Measurements from ENCODE around the gene C2CD3.
"Not testable (repeated sequence)": the region's sequence is repeated elsewhere in the genome, so short reads cannot be mapped to it uniquely, and the experiment has no call there.

Gene C2CD3

DNA sequence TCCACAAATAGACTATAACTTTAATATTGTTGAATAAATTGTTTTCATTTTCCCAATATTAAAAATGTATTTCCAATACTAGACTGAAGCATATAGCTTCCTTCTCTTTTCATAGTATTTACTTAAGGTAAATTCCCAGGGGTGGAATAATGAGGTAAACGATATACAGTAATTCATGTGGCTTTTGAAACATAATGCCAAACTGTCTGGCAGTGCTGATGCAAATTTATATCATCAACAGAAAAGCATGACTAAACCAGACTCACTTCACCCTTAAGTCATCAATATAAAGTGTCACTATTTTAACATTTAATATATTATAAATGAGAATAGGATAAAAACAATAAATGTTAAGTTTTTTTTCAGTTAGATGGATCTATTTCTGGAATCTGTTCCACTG, 13.6 kb downstream of the C2CD3 start:
- peak; percentile 40 for DNase-seq

- DNase-seq: peak; percentile 33
Observed at GRCh38 chr11:74154620-74155281, 16.1 kb downstream of the C2CD3 start.

DNA sequence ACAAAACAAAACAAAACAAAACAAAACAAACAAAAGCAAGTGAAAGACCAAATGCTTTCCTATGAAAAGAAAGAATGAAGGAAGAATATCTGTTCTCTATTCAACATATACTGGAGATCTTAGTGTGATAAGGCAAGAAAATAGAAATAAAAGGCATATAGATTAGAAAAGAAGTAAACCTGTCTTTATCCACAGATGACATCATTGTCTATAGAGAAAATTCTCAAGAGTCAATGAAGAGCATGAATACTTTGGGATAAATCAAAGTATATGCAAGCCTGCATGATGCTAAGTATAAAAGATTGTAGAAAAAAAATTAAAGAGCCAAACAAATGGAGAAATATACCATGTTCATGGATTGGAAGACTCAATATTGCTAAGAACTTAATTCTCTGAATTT, 17.6 kb downstream of the C2CD3 start:
- no peak for DNase-seq

DNA sequence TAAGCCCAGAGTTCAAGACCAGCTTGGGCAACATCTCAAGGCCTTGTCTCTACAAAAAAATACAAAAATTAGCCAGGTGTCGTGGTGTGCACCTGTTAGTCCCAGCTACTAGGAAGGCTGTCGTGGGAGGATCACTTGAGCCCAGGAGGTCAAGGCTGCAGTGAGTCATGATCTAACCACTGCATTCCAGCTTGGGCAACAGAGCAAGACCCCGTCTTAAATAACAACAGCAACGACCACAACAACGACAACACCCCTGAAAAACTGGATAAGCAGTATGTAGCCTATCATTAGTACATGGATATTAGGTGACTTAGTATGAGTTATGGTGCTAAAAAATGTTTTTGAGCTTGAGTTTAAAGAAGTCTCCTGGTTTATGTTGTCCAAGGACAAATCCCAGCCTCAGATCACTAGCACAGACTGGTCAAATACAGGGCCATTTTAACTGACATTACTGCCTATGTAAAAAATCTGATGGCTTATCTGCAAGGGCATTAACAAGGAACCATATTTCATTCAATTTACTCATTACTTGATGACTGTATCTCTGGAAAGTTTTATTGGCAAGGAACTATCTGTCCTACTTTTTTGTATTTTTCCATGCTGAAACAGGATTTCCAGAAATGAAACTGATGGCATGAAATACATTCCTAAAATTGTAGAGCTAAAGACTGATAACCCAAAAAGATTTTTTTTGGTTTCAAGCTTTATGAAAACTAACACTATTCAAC, 23.4 kb downstream of the C2CD3 start:
- peak; percentile 22 for DNase-seq

DNA sequence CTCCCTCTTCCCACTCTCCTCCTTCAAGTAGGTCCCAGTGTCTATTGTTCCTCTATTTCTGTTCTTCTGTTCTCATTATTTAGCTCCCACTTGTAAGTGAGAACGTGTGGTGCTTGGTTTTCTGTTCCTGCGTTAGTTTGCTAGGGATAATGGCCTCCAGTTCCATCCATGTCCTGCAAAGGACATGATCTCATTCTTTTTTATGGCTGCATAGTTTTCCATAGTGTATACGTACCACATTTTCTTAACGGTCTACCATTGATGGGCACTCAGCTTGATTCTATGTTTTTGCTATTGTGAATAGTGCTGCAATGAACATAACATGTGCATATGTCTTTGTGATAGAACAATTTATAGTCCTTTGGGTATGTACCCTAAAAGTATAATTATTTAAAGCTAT, 26.2 kb downstream of the C2CD3 start:
- no peak for DNase-seq

DNA sequence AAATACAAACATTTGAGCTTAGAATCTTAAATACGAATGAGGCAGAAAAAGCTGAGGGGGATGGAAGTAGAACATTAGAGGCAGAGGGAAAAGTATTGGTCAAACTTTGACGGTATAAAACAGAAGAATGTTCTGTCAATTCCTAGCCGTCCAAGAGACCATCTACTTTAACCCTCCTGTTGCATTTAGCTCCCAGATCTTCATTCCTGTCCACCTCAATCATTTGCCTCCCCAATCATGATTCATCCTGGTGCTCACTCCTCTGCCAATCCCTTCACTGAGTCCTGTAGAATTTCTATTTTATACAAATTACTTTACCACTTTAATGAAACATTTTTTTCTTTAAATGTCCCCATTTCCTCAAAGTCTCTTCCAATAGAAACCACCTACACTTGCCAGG, 28.2 kb downstream of the C2CD3 start:
- peak; percentile 70 for DNase-seq

GRCh38 chr11:74141908-74142307, 28.9 kb downstream of the C2CD3 start:
- no peak for DNase-seq

DNA sequence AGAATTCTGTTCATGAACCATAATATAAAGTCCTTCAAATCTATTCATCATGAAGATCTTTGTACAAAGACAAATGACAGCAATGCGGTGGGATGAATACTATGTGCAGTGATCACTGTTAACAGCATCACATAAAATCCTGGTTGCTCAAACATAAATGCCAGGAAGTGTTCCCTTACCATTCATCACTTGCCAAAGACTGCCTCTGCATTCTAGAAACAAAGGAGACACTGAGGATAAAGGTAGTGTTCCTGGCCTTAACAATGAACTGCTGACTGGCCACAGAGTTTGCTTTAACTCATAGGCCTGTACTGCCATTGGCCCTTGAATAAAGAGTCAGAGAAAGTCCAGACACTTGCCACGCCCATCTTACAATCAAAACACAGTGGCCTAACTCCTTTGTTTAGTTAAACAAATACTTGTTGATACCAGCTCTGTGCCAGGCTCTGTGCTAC, 29.5 kb downstream of the C2CD3 start:
- DNase-seq: peak; percentile 69

GRCh38 chr11:74139919-74140431, 30.8 kb downstream of the C2CD3 start:
- peak; percentile 57 for DNase-seq

DNA sequence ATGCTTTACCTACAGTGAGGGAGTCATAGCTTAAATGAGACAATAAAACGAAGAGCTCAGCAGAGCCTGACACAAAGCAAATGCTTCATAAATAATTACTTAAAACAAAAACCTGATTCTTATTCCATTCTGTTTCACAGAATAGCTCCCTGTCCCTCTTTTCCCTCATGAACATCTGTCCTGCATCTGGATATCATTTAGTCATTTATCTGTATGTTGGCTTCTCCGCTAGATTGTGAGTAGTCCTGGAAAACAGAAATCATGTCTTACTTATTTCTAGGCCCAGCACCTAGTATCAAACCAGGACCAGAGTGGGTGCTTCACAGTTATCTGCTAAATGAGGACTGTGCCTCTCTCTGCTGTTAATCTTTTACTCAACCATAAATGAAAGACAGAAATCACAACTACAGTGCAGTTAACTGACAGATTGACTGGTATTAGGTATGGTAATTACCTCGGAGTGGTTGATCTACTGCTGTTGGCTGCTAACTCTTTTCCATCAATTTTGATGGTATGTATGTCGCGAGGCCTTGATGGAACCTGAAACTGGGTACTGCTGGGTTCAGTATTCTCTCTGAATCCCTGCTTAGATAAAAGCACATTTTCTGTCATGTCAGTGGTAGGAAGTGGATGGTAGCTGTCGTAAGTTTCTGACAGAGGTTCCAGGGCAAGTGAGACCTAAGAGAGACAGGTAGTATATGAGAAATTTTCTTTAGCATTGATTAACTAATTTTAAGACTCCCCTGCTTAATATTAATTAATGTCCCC, 31.5 kb downstream of the C2CD3 start:
- peak; percentile 44 for DNase-seq

DNA sequence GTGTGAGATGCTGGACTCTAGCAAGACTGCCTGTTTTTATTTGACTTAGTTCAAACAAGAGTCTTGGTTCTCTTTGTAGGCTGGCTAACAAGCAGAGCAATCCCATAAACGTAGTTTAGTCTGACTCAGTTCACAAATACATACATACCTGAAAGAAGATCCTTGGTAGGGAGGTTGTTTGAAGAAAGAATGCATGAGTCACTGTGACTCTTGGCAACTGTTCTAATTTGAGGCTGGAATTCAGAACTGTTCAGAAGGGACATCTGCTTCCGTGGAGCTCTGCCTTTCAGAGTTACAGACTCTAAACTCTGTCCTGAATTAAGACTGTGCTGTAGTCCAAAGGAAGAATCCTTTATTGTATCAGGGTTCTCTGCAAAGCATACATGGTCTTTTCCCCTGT, 32.2 kb downstream of the C2CD3 start:
- peak; percentile 99 for DNase-seq

DNA sequence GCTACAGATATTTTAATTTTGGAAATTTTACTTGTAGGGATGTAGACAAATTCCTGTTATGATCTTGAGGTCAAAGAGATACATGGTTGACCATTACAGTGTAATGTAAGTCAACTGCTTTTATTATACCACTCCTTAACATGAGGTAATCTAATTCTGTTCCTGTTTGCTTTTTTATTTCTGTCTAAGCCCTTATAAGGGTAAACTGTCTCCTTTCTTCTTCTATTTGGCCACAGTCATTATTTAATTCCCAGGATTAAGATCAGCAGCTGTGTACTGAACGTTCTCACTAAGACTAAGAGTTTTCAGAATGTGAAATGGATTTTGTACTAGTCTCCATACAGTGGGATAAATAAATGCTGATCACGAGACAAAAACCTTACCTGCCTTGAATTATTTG, 32.8 kb downstream of the C2CD3 start:
- DNase-seq: peak; percentile 56

- DNase-seq: peak; percentile 52
Observed at GRCh38 chr11:74135127-74135840, 35.5 kb downstream of the C2CD3 start.

GRCh38 chr11:74134661-74135060, 36.1 kb downstream of the C2CD3 start:
- no peak for DNase-seq

DNA sequence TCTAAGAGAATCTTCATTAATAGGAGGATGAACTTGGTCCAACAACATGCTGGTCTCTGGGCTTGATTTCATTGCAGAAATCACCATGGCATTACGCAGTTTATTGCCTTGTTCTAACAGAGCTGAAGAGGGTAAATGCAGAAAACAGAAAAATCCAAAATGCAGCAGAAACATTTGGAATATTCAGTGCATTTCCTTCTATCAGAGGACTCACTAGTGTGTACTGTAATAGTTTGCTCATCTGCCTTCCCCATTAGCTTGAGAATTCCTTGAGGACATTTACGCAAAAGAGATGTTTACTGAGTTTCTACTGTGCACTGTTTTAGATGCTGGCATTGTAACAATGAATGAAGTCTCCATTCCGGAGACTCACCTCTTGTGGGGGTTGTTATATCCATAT, 37.4 kb downstream of the C2CD3 start:
- DNase-seq: no peak

DNA sequence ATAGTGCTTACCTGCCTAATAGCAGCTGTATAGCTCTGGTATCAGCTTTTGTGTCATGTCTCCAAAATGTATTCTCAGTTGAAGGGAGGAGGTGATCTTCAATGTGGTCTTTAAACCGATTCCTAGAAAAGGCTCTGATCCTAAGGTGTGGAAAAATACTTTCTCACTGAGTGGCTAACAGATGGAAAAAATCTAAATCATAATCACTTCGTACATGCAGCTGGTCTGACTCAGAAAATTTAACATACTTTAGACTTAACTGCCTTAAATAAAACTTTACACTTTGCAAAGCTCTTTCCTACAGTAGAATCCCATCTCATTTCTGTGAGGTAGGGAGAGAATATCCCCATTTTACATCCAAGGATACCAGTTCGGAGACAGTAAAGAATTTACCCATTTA, 38.0 kb downstream of the C2CD3 start:
- peak; percentile 33 for DNase-seq

- not testable (repeated sequence) for DNase-seq
Observed at GRCh38 chr11:74129121-74129520, 41.7 kb downstream of the C2CD3 start.

GRCh38 chr11:74123008-74123448, 47.8 kb downstream of the C2CD3 start:
- peak; percentile 19 for DNase-seq

DNA sequence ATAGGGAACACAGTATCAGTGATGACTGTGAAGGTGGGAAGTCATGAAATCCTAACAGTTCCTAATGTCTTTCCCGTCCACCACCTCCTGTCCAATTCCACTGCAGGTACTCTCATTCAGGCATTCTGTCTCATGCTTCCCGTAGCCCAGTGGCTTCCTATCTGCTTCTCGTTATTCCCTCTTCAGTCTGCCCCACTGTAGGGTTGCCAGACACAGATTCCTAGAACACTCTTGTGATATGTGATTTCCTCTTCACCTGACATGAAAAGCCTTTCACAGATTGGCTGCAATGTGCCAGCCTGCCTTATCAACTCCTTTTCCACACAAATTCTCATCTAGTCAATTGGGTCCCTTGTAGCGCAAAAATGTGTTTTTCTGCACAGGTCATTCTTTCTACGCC, 49.0 kb downstream of the C2CD3 start:
- no peak for DNase-seq

DNA sequence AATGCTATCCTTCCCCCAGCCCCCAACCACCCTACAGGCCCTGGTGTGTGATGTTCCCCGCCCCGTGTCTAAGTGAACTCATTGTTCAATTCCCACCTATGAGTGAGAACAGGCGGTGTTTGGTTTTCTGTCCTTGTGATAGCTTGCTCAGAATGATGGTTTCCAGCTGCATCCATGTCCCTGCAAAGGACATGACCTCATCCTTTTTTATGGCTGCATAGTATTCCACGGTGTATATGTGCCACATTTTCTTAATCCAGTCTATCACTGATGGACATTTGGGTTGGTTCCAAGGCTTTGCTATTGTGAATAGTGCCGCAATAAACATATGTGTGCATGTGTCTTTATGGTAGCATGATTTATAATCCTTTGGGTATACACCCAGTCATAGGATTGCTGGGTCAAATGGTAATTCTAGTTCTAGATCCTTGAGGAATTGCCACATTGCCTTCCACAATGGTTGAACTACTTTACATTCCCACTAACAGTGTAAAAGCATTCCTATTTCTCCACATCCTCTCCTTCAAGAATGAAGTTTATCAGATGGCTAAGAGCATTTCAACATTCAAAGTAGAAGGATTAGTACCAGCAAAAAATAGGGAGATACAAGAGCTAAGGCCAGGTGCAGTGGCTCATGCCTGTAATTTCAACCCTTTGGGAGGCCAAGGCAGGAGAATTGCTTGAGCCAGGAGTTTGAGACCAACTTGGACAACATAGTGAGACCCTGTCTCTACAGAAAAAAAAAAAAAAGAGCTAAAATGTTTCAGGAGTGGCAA, 50.4 kb downstream of the C2CD3 start:
- DNase-seq: not testable (repeated sequence)

GRCh38 chr11:74116719-74117118, 54.1 kb downstream of the C2CD3 start:
- DNase-seq: no peak

DNA sequence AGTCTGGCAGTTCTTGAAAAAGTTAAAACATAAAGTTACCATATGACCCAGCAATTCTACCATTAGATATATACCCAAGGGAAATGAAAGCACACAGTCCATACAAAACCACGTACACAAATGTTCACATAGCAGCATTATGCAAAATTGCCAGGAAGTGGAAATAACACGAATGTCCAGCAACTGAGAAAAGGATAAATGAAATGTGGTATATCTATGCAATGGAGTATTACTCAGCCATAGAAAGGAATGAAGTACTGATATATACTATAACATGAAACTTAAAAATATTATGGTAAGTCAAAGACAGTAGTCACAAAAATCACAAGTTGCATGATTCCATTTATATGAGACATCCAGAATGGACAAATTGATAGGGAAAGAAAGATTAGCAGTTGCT, 57.9 kb downstream of the C2CD3 start:
- no peak for DNase-seq
